HepG2 (cell line): ENCODE measurements around the gene IER5L. TPM values are rescaled to one million over a fixed set of nuclear protein-coding genes. Genes with fewer than 3 reads are reported as not detected.

Experiments
- ATAC-seq: fragments of 200-7000 bp; cut with Tn5 transposase; 3 replicates; pipeline ENCODE4 v1.9.1; 2020; ENCODE audit warnings: mild to moderate bottlenecking, moderate library complexity
- BruUV-seq: library from RNA; stranded (reverse); fragments of 400-500 nt; replicated peaks from 2 replicates; lab custom pipeline; 2021; lab: Mats Ljungman, UMichigan
- CTCF ChIA-PET: fragments of 300-600 bp; formaldehyde crosslinking; extraction: SDS; loops from one replicate; lab custom pipeline; 2021; ENCODE audit warnings: low total read pairs, inconsistent platforms, low intra/inter-chr PET ratio; lab: Yijun Ruan, JAX
- POLR2A ChIA-PET: fragments of 350-600 bp; sonication (Branson Sonifier 250); formaldehyde crosslinking; loops from one replicate; lab custom pipeline; 2020; ENCODE audit warnings: antibody characterized with exemption, inconsistent platforms; lab: Yijun Ruan, JAX
- DNase-seq: peaks from one replicate; pipeline ENCODE4 v3.0.0-alpha.2; 2015; ENCODE audit warnings: low spot score
- FAIRE-seq: peaks from 3 replicates; lab custom pipeline; 2011; peaks lifted over from hg19 to GRCh38; lab: Jason Lieb, UNC
- H2AFZ ChIP-seq: one replicate; pipeline ENCODE4 v1.6.1; 2011; ENCODE audit warnings: low read length, inconsistent platforms
- H3K27ac ChIP-seq: fragments of 300-600 bp; 3 replicates; pipeline ENCODE4 v1.8.0; 2011; ENCODE audit warnings: mixed run types, mild to moderate bottlenecking, mixed read lengths, low read length, inconsistent platforms; ENCODE audit not compliant: insufficient read depth; ENCODE audit errors: extremely low read length
- H3K27me3 ChIP-seq, 2 experiments: fragments of 200-600 bp in 1 of 2; 2 replicates in 1 of 2; 3 replicates in 1 of 2; pipeline versions ENCODE4 v1.6.0 to v1.8.0; 2011; ENCODE audit warnings: low read length in 2 of 2, mild to moderate bottlenecking in 2 of 2, moderate library complexity in 2 of 2, inconsistent platforms in 1 of 2; ENCODE audit not compliant: insufficient read depth in 2 of 2, control insufficient read depth in 1 of 2
- H3K36me3 ChIP-seq, 2 experiments: fragments of 200-600 bp in 1 of 2; replicated peaks in 1 of 2; 2 replicates in 1 of 2; 3 replicates in 1 of 2; pipeline versions ENCODE4 v1.5.1 to v1.8.0; 2011; ENCODE audit warnings: low read length in 2 of 2, inconsistent platforms in 1 of 2; ENCODE audit not compliant: insufficient read depth in 2 of 2, control insufficient read depth in 1 of 2
- H3K4me1 ChIP-seq: 2 replicates; pipeline ENCODE4 v1.5.1; 2012; ENCODE audit warnings: low read length, inconsistent platforms; ENCODE audit not compliant: insufficient read depth
- H3K4me2 ChIP-seq: 2 replicates; pipeline ENCODE4 v1.6.0; 2011; ENCODE audit warnings: low read depth, low read length, inconsistent platforms
- H3K4me3 ChIP-seq, 3 experiments: fragments of 200-600 bp in 1 of 3; sonication (generic), shearing (Covaris generic) in 1 of 3; replicated peaks in 1 of 3; 2 replicates each; pipeline ENCODE4 v1.5.1; 2011 to 2016; ENCODE audit warnings: low read length in 3 of 3, inconsistent platforms in 2 of 3, low read depth in 2 of 3, mild to moderate bottlenecking in 2 of 3, control low read depth in 1 of 3, mixed read lengths in 1 of 3; ENCODE audit not compliant: insufficient read depth in 1 of 3
- H3K79me2 ChIP-seq: one replicate; pipeline ENCODE4 v1.6.1; 2011; ENCODE audit warnings: low read length, inconsistent platforms; ENCODE audit not compliant: insufficient read depth
- H3K9ac ChIP-seq: 2 replicates; pipeline ENCODE4 v1.6.0; 2011; ENCODE audit warnings: mild to moderate bottlenecking, low read depth, low read length, inconsistent platforms; ENCODE audit not compliant: insufficient read depth
- H3K9me3 ChIP-seq: 2 replicates; pipeline ENCODE4 v1.5.1; 2012; ENCODE audit warnings: mild to moderate bottlenecking, low read length
- H4K20me1 ChIP-seq: 2 replicates; pipeline ENCODE4 v1.6.0; 2011; ENCODE audit warnings: inconsistent platforms, mild to moderate bottlenecking, low read length, moderate library complexity; ENCODE audit not compliant: insufficient read depth
- E2F2 ChIP-seq: sonication (generic); formaldehyde crosslinking; IDR thresholded peaks from 2 replicates; pipeline ENCODE4 v1.4.0; 2020; ENCODE audit warnings: missing genetic modification reagents, borderline replicate concordance
- EZH2 ChIP-seq: conservative IDR thresholded peaks from 2 replicates; pipeline ENCODE4 v1.6.1; 2012; ENCODE audit warnings: mild to moderate bottlenecking, low read depth, low read length, moderate library complexity
- FOXA3 ChIP-seq: IDR thresholded peaks from 2 replicates; pipeline ENCODE4 v1.6.1; 2016; ENCODE audit warnings: missing genetic modification reagents, missing compliant biosample characterization
- GPN1 ChIP-seq: sonication (generic); formaldehyde crosslinking; IDR thresholded peaks from 2 replicates; pipeline ENCODE4 v1.5.1; 2020; ENCODE audit warnings: missing genetic modification reagents, borderline replicate concordance
- HDAC6 ChIP-seq: fragments of 200-600 bp; sonication (generic); IDR thresholded peaks from 2 replicates; pipeline ENCODE4 v1.7.0; 2017; ENCODE audit warnings: mild to moderate bottlenecking, antibody characterized with exemption, low read length, low read depth
- HOXA9 ChIP-seq: sonication (generic); formaldehyde crosslinking; IDR thresholded peaks from 2 replicates; pipeline ENCODE4 v1.8.1; 2022; ENCODE audit warnings: missing genetic modification reagents, mild to moderate bottlenecking, moderate library complexity, borderline replicate concordance
- MAX ChIP-seq: IDR thresholded peaks from 2 replicates; pipeline ENCODE4 v1.6.1; 2012; ENCODE audit warnings: inconsistent platforms
- SIX4 ChIP-seq: sonication (generic); formaldehyde crosslinking; IDR thresholded peaks from 2 replicates; pipeline ENCODE4 v1.4.0; 2020; ENCODE audit warnings: missing genetic modification reagents
- ZNF343 ChIP-seq: sonication (generic); formaldehyde crosslinking; IDR thresholded peaks from 2 replicates; pipeline ENCODE4 v1.4.0; 2020; ENCODE audit warnings: mild to moderate bottlenecking, missing genetic modification reagents
- ZNF503 ChIP-seq: sonication (generic); formaldehyde crosslinking; IDR thresholded peaks from 2 replicates; pipeline ENCODE4 v1.4.0; 2020; ENCODE audit warnings: missing genetic modification reagents
- ZNF543 ChIP-seq: sonication (generic); formaldehyde crosslinking; IDR thresholded peaks from 2 replicates; pipeline ENCODE4 v1.4.0; 2020; ENCODE audit warnings: mild to moderate bottlenecking, missing genetic modification reagents
- ZNF619 ChIP-seq: sonication (generic); formaldehyde crosslinking; IDR thresholded peaks from 2 replicates; pipeline ENCODE4 v1.4.0; 2020; ENCODE audit warnings: mild to moderate bottlenecking, missing genetic modification reagents
- ZNF670 ChIP-seq: sonication (generic); formaldehyde crosslinking; IDR thresholded peaks from 2 replicates; pipeline ENCODE4 v1.8.0; 2022; ENCODE audit warnings: mild to moderate bottlenecking, missing genetic modification reagents, borderline replicate concordance
- ZNF776 ChIP-seq: sonication (generic); formaldehyde crosslinking; IDR thresholded peaks from 2 replicates; pipeline ENCODE4 v1.4.0; 2020; ENCODE audit warnings: mild to moderate bottlenecking, missing genetic modification reagents
- ZSCAN20 ChIP-seq: sonication (generic); formaldehyde crosslinking; IDR thresholded peaks from 2 replicates; pipeline ENCODE4 v1.4.0; 2020; ENCODE audit warnings: missing genetic modification reagents, mild to moderate bottlenecking, borderline replicate concordance
- ZZZ3 ChIP-seq: sonication (generic); formaldehyde crosslinking; IDR thresholded peaks from 2 replicates; pipeline ENCODE4 v1.4.0; 2020; ENCODE audit warnings: missing genetic modification reagents, mild to moderate bottlenecking, borderline replicate concordance
- WGBS: methylation state at CpG from one replicate; pipeline ENCODE4 v1.1.6; 2017; ENCODE audit warnings: low lambda C conversion rate; 5-methylcytosine and 5-hydroxymethylcytosine counted together
- in situ Hi-C: cut with HindIII; loops from 2 replicates; pipeline ENCODE4 v1.10.0; 2017; ENCODE audit warnings: low pct_unique_long_range_greater_than_20kb; ENCODE audit not compliant: extremely low pct_ligation_motif_present
- intact Hi-C: fragments of 100-400 bp; cut with micrococcal nuclease; formaldehyde crosslinking; loops from one replicate; pipeline ENCODE4 v1.10.0; 2022; ENCODE audit not compliant: unreplicated experiment
- polyA plus RNA-seq, 8 experiments: library from polyadenylated mRNA; depleted of rRNA in 3 of 8; stranded (reverse) in 7 of 8; unstranded in 1 of 8; fragments of >200 nt; fragmentation: Illumina TruSeq in 4 of 8; extraction: Trizol in 4 of 8; gene quantifications; 2 replicates each; pipeline versions ENCODE4 v1.2.1 to v1.2.3, GENCODE V29; 2011 to 2016; ENCODE audit warnings: low read depth in 4 of 8, missing spikeins in 1 of 8, mixed read lengths in 1 of 8; ENCODE audit not compliant: insufficient read depth in 1 of 8
- total RNA-seq, 5 experiments: library from RNA; depleted of rRNA; stranded (reverse); fragments of >200 nt; fragmentation: Illumina TruSeq; extraction: Trizol; gene quantifications; 2 replicates each; pipeline ENCODE4 v1.2.3, GENCODE V29; 2016; ENCODE audit warnings: low read depth in 1 of 5
- TF ChIP-seq, protein P1 (sequence below): sonication (generic); formaldehyde crosslinking; IDR thresholded peaks from 2 replicates; pipeline ENCODE4 v1.8.0; 2022; ENCODE audit warnings: missing genetic modification reagents, mild to moderate bottlenecking, borderline replicate concordance

Gene IER5L
- total and polyA plus RNA-seq, 2 of the 13 experiments (the other 11 are each of a cell fraction or from before 2014, with no cell fraction given), result 1.8 to 3.3 TPM

DNA sequence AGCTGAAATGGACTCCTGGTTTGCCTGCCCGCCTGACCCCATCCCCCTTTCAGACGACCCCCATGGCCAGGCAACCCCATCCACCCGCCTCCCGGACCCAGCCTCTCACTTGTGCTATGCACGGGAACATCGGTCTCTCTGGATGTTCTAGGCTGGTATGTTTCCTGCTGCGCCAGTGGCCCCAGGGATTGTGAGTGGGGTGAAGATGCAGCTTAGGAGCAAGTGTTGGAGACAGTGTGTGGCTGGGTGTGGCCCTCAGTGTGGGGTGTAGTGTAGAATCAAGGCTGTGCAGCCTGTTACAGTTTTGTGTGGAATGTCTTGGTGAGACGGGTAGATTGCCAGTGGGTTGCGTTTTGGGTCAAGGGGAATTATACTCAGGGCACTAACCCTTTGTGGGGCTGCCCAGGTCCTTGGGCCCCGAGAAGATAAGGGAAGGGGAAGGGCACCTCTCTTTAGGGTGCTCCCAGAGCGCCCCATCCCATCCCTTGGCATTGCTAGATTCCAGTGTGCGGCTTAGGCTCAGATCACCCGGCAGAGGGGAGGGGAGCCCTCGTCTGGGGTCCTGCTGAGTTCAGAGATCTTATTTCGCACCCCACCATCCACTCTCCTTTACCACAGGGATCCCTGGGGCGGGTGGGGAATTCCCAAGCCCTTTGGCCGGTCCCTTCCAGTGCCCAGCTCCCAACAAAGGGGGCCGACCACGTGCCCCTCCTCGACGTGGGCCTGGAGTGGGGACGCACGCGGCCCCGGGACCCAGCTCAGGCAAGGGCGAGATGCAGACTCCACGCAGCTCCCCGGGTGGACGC, 4.6 kb downstream of the IER5L start:
- peak overlapping the region; percentile 83 to 93 (median 90); a peak in 4 of 6 replicates for H3K4me3 ChIP-seq
- peaks cover 5% of the 10 kb centered on the region for H3K79me2 ChIP-seq
- no TSS peak for BruUV-seq
- H2AFZ ChIP-seq, result no peak overlapping the region
- no peak overlapping the region for H3K27ac ChIP-seq
- ATAC-seq, result no peak
- peak overlapping the region; percentile 94 for H3K4me2 ChIP-seq
- no peaks in the 10 kb centered on the region for H3K36me3 ChIP-seq
- ChIA-PET CTCF (interaction anchor here (1.7 kb wide), 1 partner anchor 438 kb away, joined by 9 read pairs; no protein-coding TSS in a partner anchor), POLR2A (interaction anchor here (0.7 to 5.6 kb wide), 19 partner anchors 8 to 452 kb away, joined by 3 to 55 read pairs (median 5); partner anchors contain the start of gene NTMT1)
- H4K20me1 ChIP-seq, result peaks cover 3% of the 10 kb centered on the region; the same call in 1 of the 2 replicates
- peaks cover 44% of the 10 kb centered on the region for H3K4me1 ChIP-seq
- intact Hi-C loops, result loop anchor here (10.0 kb wide), 3 partner anchors 171 to 451 kb away; partner anchors contain the start of genes C9orf50 and NTMT1
- peak overlapping the region; percentile 78 for H3K9ac ChIP-seq
- H3K9me3 ChIP-seq, result no peaks in the 10 kb centered on the region
- in situ Hi-C loops, result loop anchor here (10.0 kb wide), 2 partner anchors 301 to 441 kb away; no protein-coding TSS in a partner anchor
- TF ChIP-seq GPN1 (CRISPR knock-in tag), result no peak
- no peak for TF ChIP-seq FOXA3 (CRISPR knock-in tag)
- TF ChIP-seq HOXA9 (CRISPR knock-in tag), result no peak
- no peak for TF ChIP-seq ZNF670
- no peak for TF ChIP-seq E2F2 (CRISPR knock-in tag)
- TF ChIP-seq EZH2, result peak; percentile 56; the same call in 1 of the 2 replicates
- TF ChIP-seq SIX4, result no peak
- 0 out of 2 replicates have a peak, but pooled peaks have one; percentile 32 for TF ChIP-seq ZZZ3 (CRISPR knock-in tag)
- no peak for TF ChIP-seq ZNF619 (CRISPR knock-in tag)
- TF ChIP-seq ZNF543 (CRISPR knock-in tag), result 0 out of 2 replicates have a peak, but pooled peaks have one; percentile 6
- no peak for TF ChIP-seq HDAC6
- TF ChIP-seq ZNF343 (CRISPR knock-in tag), result 0 out of 2 replicates have a peak, but pooled peaks have one; percentile 22
- TF ChIP-seq ZSCAN20 (CRISPR knock-in tag), result no peak
- 0 out of 2 replicates have a peak, but pooled peaks have one; percentile 20 for TF ChIP-seq MAX
- TF ChIP-seq, protein P1, sequence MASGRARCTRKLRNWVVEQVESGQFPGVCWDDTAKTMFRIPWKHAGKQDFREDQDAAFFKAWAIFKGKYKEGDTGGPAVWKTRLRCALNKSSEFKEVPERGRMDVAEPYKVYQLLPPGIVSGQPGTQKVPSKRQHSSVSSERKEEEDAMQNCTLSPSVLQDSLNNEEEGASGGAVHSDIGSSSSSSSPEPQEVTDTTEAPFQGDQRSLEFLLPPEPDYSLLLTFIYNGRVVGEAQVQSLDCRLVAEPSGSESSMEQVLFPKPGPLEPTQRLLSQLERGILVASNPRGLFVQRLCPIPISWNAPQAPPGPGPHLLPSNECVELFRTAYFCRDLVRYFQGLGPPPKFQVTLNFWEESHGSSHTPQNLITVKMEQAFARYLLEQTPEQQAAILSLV, result 0 out of 2 replicates have a peak, but pooled peaks have one; percentile 57
- peak; percentile 22; the same call in 1 of the 2 replicates for TF ChIP-seq ZNF776 (CRISPR knock-in tag)
- TF ChIP-seq ZNF503 (CRISPR knock-in tag), result no peak
- H3K27me3 ChIP-seq, result peaks cover 9 to 31% of the 10 kb centered on the region in 2 experiments
- no peak for DNase-seq
- no peak for FAIRE-seq
- 16% methylated on average over 17 of the region's 29 CpGs for WGBS
